Osteoblast (primary cell): ENCODE data around the gene AQP12A. TPM values are rescaled to one million over a fixed set of nuclear protein-coding genes. Genes with fewer than 3 reads are reported as not detected.

Experiments used
- DNase-seq: peaks from one replicate; pipeline ENCODE4 v3.0.0; 2011; ENCODE audit warnings: low spot score, mixed read lengths; ENCODE audit not compliant: insufficient read length; ENCODE audit errors: missing footprints
- H2AFZ ChIP-seq: 2 replicates; pipeline ENCODE4 v1.6.0; 2011; ENCODE audit warnings: mild to moderate bottlenecking, low read length
- H3K27ac ChIP-seq: 2 replicates; pipeline ENCODE4 v1.5.1; 2011; ENCODE audit warnings: mild to moderate bottlenecking, low read depth, low read length, moderate library complexity
- H3K27me3 ChIP-seq: 2 replicates; pipeline ENCODE4 v1.6.0; 2012; ENCODE audit warnings: mild to moderate bottlenecking, control low read depth, inconsistent platforms, low read length, moderate library complexity; ENCODE audit not compliant: insufficient read depth
- H3K36me3 ChIP-seq: 2 replicates; pipeline ENCODE4 v1.5.1; 2011; ENCODE audit warnings: mild to moderate bottlenecking, low read length, control low read depth, moderate library complexity; ENCODE audit not compliant: insufficient read depth
- H3K4me1 ChIP-seq: 2 replicates; pipeline ENCODE4 v1.5.1; 2011; ENCODE audit warnings: mild to moderate bottlenecking, low read length, control low read depth, moderate library complexity; ENCODE audit not compliant: insufficient read depth
- H3K4me2 ChIP-seq: 2 replicates; pipeline ENCODE4 v1.6.0; 2011; ENCODE audit warnings: mild to moderate bottlenecking, low read length; ENCODE audit not compliant: insufficient read depth
- H3K4me3 ChIP-seq: fragments of 200-600 bp; sonication (generic); 3 replicates; pipeline ENCODE4 v1.5.1; 2012; ENCODE audit warnings: mild to moderate bottlenecking, low read length, inconsistent platforms; ENCODE audit not compliant: insufficient read depth
- H3K79me2 ChIP-seq: 2 replicates; pipeline ENCODE4 v1.6.0; 2012; ENCODE audit warnings: mild to moderate bottlenecking, low read length, control low read depth, inconsistent platforms; ENCODE audit not compliant: insufficient read depth
- H3K9me3 ChIP-seq: 2 replicates; pipeline ENCODE4 v1.5.1; 2011; ENCODE audit warnings: low read depth, low read length, control low read depth
- H4K20me1 ChIP-seq: 2 replicates; pipeline ENCODE4 v1.6.0; 2012; ENCODE audit warnings: mild to moderate bottlenecking, low read length, control low read depth; ENCODE audit not compliant: insufficient read depth
- total RNA-seq: library from RNA; depleted of rRNA; stranded (reverse); fragments of >200 nt; gene quantifications from 2 replicates; pipeline ENCODE4 v1.2.3, GENCODE V29; 2012
- TF ChIP-seq, protein P1 (sequence below): IDR thresholded peaks from 2 replicates; pipeline ENCODE4 v1.5.1; 2011; ENCODE audit warnings: mild to moderate bottlenecking, low read depth, low read length, moderate library complexity; ENCODE audit errors: extremely low read depth

AQP12A gene
- total RNA-seq, 1 donor: not detected

DNA sequence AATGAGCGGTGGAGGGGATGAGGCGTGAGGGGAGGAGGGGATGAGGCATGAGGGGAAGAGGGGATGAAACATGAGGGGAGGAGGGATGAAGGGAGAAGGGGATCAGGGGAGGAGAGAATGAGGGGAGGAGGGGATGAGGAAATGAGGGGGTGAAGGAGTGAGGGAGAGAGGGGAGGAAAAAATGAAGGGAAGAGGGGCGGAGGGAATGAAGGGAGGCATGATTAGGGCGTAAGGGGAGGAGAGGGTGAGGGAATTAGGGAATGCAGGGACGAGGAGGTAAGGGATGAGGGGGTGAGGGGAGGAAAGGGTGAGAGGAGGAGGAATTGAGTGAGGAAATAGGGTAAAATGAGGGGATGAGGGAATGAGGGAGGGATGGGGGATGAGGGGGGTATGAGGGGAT, 40.5 kb downstream of the AQP12A start:
- no peaks in the 10 kb centered on the region for H3K9me3 ChIP-seq
- H3K79me2 ChIP-seq: no peaks in the 10 kb centered on the region
- no peaks in the 10 kb centered on the region for H3K4me1 ChIP-seq
- DNase-seq: no peak
- H3K4me2 ChIP-seq: no peak overlapping the region
- no peaks in the 10 kb centered on the region for H4K20me1 ChIP-seq
- no peak overlapping the region for H2AFZ ChIP-seq
- TF ChIP-seq, protein P1, sequence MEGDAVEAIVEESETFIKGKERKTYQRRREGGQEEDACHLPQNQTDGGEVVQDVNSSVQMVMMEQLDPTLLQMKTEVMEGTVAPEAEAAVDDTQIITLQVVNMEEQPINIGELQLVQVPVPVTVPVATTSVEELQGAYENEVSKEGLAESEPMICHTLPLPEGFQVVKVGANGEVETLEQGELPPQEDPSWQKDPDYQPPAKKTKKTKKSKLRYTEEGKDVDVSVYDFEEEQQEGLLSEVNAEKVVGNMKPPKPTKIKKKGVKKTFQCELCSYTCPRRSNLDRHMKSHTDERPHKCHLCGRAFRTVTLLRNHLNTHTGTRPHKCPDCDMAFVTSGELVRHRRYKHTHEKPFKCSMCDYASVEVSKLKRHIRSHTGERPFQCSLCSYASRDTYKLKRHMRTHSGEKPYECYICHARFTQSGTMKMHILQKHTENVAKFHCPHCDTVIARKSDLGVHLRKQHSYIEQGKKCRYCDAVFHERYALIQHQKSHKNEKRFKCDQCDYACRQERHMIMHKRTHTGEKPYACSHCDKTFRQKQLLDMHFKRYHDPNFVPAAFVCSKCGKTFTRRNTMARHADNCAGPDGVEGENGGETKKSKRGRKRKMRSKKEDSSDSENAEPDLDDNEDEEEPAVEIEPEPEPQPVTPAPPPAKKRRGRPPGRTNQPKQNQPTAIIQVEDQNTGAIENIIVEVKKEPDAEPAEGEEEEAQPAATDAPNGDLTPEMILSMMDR: no peak
- H3K4me3 ChIP-seq: no peak overlapping the region
- H3K27ac ChIP-seq: no peak overlapping the region
- no peaks in the 10 kb centered on the region for H3K36me3 ChIP-seq
- H3K27me3 ChIP-seq: peaks cover 9% of the 10 kb centered on the region

DNA sequence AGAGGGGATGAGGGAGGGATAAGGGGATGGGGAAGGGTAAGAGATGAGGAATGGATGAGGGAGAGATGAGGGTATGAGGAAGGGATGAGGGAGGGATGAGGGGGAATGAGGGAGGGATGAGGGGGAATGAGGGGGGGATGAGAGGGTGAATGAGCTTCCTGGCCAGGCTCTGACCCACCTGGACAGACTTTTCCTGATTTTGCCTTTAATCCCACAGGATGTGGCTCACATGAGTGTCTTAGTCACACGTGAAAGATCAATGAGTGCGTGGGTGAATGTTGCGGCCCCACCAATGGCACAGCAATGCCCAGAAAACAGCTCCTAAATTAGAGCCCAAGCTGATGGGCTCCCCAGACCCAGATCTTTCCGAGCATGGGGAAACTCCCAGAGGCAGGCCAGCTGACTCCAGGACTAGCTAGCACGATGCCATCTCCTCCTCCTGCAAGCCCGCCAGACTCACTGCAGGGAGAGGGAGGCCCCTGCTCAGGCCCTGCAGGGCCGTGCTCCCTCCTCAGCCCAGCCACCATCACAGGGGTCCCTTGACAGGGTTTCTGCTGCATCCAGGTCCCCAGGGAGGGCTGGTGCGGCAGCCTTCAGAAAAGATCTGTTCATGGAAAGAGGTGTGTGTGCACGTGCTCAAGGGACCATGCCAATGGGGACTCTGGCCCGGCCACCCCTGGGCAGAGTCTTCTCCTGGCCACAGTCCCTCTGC, 41.4 kb downstream of the AQP12A start:
- Histone ChIP-seq H3K27ac (no peak overlapping the region), H3K27me3 (peaks cover 9% of the 10 kb centered on the region), H3K4me3 (no peak overlapping the region), H3K9me3 (no peaks in the 10 kb centered on the region), H3K36me3 (no peaks in the 10 kb centered on the region), H3K4me1 (no peaks in the 10 kb centered on the region), H4K20me1 (no peaks in the 10 kb centered on the region), H3K79me2 (no peaks in the 10 kb centered on the region), H3K4me2 (no peak overlapping the region), H2AFZ (no peak overlapping the region)
- no peak for DNase-seq
- TF ChIP-seq, protein P1: no peak

DNA sequence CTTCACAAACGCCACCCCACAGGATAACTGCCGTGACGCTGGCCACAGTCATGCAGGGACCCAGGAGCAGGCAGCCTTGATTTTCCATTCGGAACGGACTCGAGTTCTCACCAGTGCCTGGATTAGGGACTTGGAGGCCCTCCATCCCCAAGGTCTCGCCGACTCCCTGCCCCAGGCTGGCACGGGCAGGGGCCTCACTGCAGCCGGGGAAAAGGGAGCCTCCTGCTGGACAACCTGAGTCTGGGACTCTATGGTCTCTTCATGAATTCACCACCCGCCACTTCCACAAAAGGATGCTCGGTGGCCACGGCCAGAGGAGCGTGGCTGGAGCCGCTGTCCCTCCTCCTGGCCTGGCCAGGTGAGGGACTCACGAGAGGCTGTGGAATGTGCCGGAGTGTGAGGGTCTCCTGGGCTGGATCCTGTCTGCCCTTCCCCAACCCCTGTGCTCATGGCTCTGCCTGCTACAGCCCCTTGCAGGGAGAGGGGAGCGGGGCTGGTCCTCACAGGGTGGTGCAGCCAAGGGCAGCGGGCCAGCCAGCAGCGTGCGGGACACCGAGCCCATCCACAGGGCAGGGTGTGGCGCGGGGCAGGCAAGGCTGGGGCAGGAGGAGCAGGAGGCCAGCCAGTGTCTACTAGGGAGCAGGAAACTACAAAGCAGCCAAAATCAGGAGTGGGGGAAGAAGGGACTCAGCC, 42.3 kb downstream of the AQP12A start:
- H3K27ac ChIP-seq: no peak overlapping the region
- TF ChIP-seq, protein P1: no peak
- no peaks in the 10 kb centered on the region for H3K79me2 ChIP-seq
- H4K20me1 ChIP-seq: no peaks in the 10 kb centered on the region
- H3K9me3 ChIP-seq: no peaks in the 10 kb centered on the region
- no peak overlapping the region for H3K4me3 ChIP-seq
- no peak overlapping the region for H2AFZ ChIP-seq
- H3K4me2 ChIP-seq: no peak overlapping the region
- H3K27me3 ChIP-seq: peaks cover 9% of the 10 kb centered on the region
- no peaks in the 10 kb centered on the region for H3K4me1 ChIP-seq
- H3K36me3 ChIP-seq: no peaks in the 10 kb centered on the region
- no peak for DNase-seq

DNA sequence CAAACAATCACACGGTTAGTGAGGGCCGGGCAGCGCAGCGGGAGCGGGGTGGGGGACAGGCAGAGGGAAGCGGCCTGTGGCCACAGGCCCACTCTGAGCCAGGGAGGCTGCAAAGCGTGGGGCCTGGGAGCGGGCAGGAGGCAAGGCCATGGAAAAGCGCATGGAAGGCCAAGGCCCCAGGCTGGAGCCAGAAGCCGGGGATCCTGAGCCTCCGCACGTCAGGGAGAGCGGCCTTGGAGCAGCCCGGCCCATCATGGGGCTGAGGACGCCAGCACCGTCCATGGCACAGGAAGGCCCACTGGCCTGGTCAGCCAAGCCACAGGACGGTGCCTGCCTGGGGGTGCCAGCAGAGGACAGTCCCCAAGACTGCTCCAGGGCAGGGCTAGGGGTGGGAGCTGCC, 43.1 kb downstream of the AQP12A start:
- TF ChIP-seq, protein P1: no peak
- Histone ChIP-seq H3K36me3 (no peaks in the 10 kb centered on the region), H3K4me2 (no peak overlapping the region), H3K27ac (no peak overlapping the region), H3K4me1 (no peaks in the 10 kb centered on the region), H4K20me1 (no peaks in the 10 kb centered on the region), H3K4me3 (no peak overlapping the region), H3K9me3 (no peaks in the 10 kb centered on the region), H3K27me3 (peaks cover 8% of the 10 kb centered on the region), H3K79me2 (no peaks in the 10 kb centered on the region), H2AFZ (no peak overlapping the region)
- no peak for DNase-seq
